Adipocyte (in vitro differentiated cells): ENCODE results near the gene LOXL1.
A peak's percentile ranks its signal among the peaks of the same experiment; 100 is the strongest.

Experiments used
- DNase-seq: peaks from one replicate; pipeline ENCODE4 v3.0.0-alpha.2; 2015; ENCODE audit warnings: low read depth
- H3K27me3 ChIP-seq: replicated peaks from 2 replicates; pipeline ENCODE4 v1.7.0; 2013; ENCODE audit warnings: mild to moderate bottlenecking, low read length, moderate library complexity; ENCODE audit not compliant: control insufficient read depth, insufficient read depth
- H3K36me3 ChIP-seq: 2 replicates; pipeline ENCODE4 v1.7.0; 2013; ENCODE audit warnings: low read length, mild to moderate bottlenecking, moderate library complexity; ENCODE audit not compliant: control insufficient read depth, insufficient read depth, severe bottlenecking
- H3K4me1 ChIP-seq: 2 replicates; pipeline ENCODE4 v1.7.0; 2013; ENCODE audit warnings: mild to moderate bottlenecking, low read length, moderate library complexity; ENCODE audit not compliant: control insufficient read depth, insufficient read depth
- H3K4me3 ChIP-seq: 2 replicates; pipeline ENCODE4 v1.7.0; 2013; ENCODE audit warnings: mild to moderate bottlenecking, low read length, moderate library complexity
- H3K9ac ChIP-seq: 2 replicates; pipeline ENCODE4 v1.7.0; 2013; ENCODE audit warnings: mild to moderate bottlenecking, low read length, moderate library complexity
- H3K9me3 ChIP-seq: 2 replicates; pipeline ENCODE4 v1.7.0; 2013; ENCODE audit warnings: mild to moderate bottlenecking, low read length, moderate library complexity; ENCODE audit not compliant: control insufficient read depth

Gene LOXL1

DNA sequence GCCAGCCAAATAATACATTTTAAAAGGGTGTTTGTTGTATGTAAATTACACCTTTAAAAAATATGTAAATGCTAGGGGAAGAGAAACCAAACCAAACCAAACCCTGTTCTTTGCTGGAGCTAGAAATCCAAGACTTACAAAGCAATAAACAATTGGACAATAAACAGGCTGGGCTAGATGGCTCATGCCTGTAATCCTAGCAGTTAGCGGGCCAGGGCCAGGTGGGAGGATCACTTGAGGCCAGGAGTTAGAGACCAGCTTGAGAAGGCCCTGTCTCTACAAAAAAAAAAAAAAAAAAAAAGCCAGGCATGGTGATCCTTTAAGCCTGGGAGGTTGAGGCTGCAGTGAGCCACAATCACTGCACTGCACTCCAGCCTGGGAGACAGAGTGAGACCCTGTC, 53.4 kb downstream of the LOXL1 start:
- Histone ChIP-seq H3K4me3 (no peak overlapping the region), H3K27me3 (no peaks in the 10 kb centered on the region), H3K9ac (no peak overlapping the region), H3K9me3 (no peaks in the 10 kb centered on the region), H3K4me1 (peaks cover 33% of the 10 kb centered on the region), H3K36me3 (no peaks in the 10 kb centered on the region)
- DNase-seq: no peak

DNA sequence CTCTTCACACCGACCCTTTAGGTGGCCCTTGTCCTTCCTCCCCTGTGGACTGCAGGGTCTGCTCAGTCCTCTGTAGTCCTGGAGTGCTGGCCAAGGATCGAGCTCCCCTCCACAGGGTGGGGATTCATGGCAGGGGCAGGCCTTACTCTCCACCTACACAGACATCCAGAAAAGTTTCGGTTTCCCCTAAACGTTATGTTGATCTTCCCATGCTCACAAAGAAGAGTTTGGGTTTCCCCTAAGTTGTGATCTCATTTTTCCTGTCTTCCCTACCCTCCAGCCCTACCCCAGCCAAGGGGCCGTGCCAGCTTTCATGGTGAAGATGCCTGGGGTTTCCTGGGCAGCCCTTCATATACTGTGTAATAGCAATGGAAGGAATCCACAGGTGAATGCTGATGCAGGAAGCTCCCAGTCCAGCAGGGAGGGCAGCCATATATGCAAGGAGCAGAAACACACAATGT, 55.5 kb downstream of the LOXL1 start:
- Histone ChIP-seq H3K36me3 (no peaks in the 10 kb centered on the region), H3K9ac (peak overlapping the region; percentile 88), H3K4me1 (peaks cover 55% of the 10 kb centered on the region), H3K4me3 (peak overlapping the region; percentile 63), H3K27me3 (no peaks in the 10 kb centered on the region), H3K9me3 (no peaks in the 10 kb centered on the region)
- peak; percentile 53 for DNase-seq

DNA sequence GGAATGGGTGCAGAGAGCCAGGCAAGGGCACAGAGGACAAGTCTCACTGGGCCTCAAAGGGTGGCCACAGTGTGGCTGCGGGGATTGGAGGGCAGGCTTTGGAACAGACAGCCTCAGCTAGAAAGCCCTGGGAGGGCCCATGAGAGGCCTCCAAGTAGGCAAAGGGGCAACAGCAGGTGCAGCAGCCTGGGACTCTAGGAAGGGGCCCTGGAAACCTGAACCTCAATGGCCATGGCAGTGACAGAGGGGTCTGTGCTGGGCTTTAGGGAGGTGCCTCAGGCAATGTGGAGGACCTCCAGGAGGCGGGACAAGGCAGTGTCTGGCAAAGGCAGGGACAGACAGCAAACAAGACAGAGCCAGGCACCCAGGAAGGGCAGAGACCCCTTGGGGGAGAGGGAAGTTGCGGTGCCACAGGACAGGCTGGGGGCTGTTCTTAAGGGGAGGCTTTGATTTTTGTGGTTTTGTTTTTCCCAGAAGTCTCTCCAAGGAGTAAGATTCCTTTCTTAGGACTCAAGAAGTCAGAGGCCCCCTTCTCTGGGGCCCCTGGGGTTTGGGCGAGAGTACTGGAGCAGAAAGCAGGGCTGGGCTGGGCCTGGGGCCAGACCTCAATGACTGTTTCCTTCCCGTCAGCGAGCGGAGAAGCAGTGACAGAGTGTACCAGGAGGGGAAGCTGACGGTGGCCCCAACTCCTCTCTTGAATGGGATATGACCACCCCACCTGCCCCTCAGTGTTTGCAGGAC, 56.1 kb downstream of the LOXL1 start:
- peak overlapping the region; percentile 88 for H3K9ac ChIP-seq
- peaks cover 61% of the 10 kb centered on the region for H3K4me1 ChIP-seq
- H3K9me3 ChIP-seq: no peaks in the 10 kb centered on the region
- DNase-seq: peak; percentile 98
- H3K36me3 ChIP-seq: no peaks in the 10 kb centered on the region
- peak overlapping the region; percentile 63 for H3K4me3 ChIP-seq
- no peaks in the 10 kb centered on the region for H3K27me3 ChIP-seq

DNA sequence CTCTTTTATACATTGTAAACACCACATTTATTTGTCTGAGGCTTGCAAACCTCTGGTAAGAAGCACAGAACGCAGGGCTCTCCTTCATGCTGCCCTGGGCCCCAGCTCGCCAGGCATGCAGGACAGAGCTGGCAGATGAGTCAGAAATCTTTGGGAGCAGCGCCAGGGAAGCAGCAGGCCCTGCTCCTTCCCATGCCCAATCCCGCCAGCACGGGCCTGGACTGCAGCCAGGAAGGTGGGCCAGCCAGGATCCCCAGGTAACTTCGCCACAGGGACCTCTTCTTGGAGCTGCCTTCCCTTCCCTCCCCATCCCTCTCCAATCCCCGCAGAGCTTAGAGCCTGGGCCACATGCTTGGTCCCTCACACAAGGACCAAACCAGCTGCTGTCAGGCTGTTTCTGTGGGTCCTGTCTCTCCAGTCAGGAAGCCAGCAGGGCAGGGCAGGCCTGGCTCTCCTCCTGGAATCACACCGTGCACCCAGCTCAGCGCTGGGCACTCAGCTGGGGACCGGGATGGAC, 57.0 kb downstream of the LOXL1 start:
- H3K4me3 ChIP-seq: peak overlapping the region; percentile 63
- peaks cover 5% of the 10 kb centered on the region for H3K36me3 ChIP-seq
- H3K9ac ChIP-seq: peak overlapping the region; percentile 88
- H3K9me3 ChIP-seq: no peaks in the 10 kb centered on the region
- no peaks in the 10 kb centered on the region for H3K27me3 ChIP-seq
- peaks cover 70% of the 10 kb centered on the region for H3K4me1 ChIP-seq
- DNase-seq: peak; percentile 91

DNA sequence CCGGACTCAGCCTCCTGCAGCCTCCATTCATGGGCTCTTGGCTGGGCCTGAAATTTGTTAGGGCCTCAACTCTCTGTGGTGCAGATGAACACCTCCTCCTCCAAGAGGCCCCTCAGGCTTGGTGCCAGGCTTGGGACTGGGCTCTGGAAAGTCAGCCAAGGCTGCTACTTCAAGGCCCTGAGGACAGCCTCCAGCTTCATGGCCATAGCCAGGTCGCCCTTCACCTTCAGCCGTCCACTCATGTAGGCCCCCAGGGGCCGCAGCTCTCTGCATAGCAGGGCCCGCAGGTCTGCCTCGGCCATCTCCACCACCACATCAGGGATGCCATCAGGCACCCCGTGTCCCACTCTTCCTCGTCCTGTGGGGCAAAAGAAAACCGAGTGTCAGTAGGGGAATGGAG, 57.5 kb downstream of the LOXL1 start:
- DNase-seq: no peak
- no peaks in the 10 kb centered on the region for H3K27me3 ChIP-seq
- peaks cover 7% of the 10 kb centered on the region for H3K36me3 ChIP-seq
- H3K9ac ChIP-seq: peak overlapping the region; percentile 88
- H3K4me1 ChIP-seq: peaks cover 75% of the 10 kb centered on the region
- H3K4me3 ChIP-seq: no peak overlapping the region
- H3K9me3 ChIP-seq: no peaks in the 10 kb centered on the region

DNA sequence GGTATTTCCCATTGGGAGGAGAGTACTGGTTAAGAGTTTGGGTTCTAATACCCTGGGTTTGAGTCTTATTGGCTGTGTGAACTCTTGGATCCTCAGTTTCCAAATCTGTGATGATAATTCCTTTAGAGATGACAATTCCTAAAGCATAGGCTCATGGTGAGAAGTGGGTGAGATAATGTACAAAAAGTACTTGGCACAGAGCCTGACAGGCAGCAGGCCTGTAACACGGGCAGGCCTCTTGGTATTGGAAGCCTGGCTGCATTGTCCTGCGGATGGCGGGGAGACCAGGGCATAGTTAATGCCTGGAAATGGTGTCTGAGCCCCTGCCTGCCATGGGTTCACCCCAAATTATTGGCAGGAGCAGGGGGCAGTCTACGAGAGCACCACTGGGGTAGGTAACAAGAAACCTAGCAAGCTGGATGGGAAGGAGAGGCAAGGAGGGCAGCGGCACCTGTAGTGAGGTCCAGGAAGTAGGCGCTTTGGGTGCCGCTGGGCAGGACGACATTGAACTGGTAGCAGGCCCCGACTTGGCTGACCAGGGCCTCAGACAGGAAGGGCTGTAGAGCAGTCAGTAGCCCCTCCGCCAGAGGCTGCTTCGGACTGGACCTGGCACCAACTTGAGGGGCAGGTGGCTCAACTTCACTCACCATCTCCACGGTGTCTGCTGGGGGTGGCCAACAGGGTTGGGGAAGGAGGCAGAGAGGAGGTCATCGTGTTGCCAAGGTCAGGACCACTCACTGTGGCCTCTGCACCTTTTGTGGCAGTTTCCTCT, 58.1 kb downstream of the LOXL1 start:
- no peak overlapping the region for H3K4me3 ChIP-seq
- DNase-seq: no peak
- peaks cover 81% of the 10 kb centered on the region for H3K4me1 ChIP-seq
- H3K27me3 ChIP-seq: no peaks in the 10 kb centered on the region
- peaks cover 7% of the 10 kb centered on the region for H3K36me3 ChIP-seq
- peak overlapping the region; percentile 88 for H3K9ac ChIP-seq
- no peaks in the 10 kb centered on the region for H3K9me3 ChIP-seq

DNA sequence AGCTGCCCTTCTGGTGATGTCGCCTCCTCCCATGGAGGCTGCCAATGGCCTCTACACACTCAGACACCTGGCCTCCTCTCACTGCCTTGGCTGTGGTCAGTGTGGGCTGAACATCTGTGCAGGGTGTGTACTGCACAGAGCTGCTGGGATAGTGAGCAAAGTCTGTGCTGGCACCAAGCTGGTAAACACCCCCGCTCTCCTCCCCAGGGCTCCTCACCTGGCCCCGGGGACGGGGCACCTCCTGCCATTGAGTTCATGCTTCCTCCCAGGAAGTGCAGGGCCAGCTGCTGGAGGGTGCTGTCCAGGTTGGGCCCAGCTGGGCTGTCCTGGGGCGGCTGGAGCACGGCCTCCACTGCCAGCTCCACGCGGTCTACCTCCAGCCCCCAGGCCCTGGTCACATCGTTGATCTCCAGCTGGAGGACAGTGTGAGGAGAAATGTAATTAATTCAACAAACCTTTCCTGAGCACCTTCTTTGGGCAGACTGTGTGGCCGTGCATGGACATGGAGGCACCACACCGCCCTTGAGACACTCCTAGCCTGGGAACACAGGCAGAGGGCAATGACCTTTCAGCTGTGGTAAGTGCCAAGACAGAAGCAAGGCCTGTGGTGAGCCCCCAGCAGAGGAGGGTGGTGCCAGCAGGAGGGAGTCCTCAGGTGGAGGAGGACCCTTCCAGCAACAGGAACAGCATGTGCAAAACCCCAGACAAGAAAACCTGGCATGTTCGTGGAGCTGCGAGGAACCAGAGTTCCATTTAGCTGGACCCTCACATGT, 59.0 kb downstream of the LOXL1 start:
- no peaks in the 10 kb centered on the region for H3K9me3 ChIP-seq
- no peak overlapping the region for H3K4me3 ChIP-seq
- peaks cover 90% of the 10 kb centered on the region for H3K4me1 ChIP-seq
- no peaks in the 10 kb centered on the region for H3K27me3 ChIP-seq
- H3K9ac ChIP-seq: peak overlapping the region; percentile 53
- peaks cover 7% of the 10 kb centered on the region for H3K36me3 ChIP-seq
- no peak for DNase-seq

DNA sequence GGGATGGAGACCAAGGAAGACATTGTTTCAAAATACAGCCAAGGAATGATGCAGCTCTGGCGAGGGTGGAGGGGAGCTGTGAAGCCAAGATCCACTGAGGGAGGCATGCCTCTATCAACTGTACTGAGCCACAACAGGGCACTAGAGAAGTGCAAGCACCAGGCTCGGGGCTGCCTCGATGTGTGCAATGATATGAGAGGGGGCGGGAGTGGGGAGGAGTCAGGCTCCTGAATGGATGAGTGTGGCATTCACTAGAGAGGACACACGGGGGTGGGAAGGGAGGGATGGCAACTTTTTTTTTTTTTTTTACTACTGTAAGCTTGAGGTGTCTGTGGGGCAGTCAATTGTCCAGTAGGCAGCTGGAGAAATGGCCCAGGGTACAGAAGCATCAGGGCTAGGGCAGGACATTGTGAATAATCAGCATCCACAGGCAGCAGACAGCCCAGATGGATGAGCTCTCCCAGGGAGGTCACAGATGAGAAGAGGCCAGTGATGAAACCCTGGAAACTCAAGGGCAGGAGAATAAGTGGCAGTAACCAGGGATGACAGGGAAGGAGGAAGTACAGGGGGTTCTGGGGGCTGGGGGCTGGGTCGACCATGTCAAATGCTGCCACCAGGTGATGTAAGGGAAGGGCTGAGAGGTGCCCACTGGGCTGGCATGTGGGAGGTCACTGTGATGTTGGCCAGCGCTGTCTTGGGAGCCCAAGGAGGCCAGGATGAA, 60.0 kb downstream of the LOXL1 start:
- no peaks in the 10 kb centered on the region for H3K9me3 ChIP-seq
- H3K27me3 ChIP-seq: no peaks in the 10 kb centered on the region
- peak; percentile 50 for DNase-seq
- peaks cover 97% of the 10 kb centered on the region for H3K4me1 ChIP-seq
- no peak overlapping the region for H3K9ac ChIP-seq
- peaks cover 7% of the 10 kb centered on the region for H3K36me3 ChIP-seq
- no peak overlapping the region for H3K4me3 ChIP-seq

DNA sequence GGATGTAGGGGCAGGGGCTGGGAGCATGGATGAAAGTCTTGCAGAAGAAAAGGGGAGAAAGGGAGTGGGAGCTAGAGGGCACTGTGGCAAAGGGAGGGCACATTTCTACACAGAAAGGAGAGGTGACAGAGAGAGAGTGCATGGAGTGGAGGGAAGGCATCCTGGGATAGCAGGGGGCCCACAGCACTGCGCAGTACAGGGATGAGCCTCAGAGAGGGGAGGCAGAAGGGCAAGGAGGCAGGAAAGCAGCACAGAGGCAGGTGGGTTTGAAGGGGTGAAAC, 60.5 kb downstream of the LOXL1 start:
- no peak overlapping the region for H3K9ac ChIP-seq
- H3K27me3 ChIP-seq: no peaks in the 10 kb centered on the region
- DNase-seq: no peak
- no peaks in the 10 kb centered on the region for H3K9me3 ChIP-seq
- peaks cover 7% of the 10 kb centered on the region for H3K36me3 ChIP-seq
- no peak overlapping the region for H3K4me3 ChIP-seq
- peaks cover 97% of the 10 kb centered on the region for H3K4me1 ChIP-seq

DNA sequence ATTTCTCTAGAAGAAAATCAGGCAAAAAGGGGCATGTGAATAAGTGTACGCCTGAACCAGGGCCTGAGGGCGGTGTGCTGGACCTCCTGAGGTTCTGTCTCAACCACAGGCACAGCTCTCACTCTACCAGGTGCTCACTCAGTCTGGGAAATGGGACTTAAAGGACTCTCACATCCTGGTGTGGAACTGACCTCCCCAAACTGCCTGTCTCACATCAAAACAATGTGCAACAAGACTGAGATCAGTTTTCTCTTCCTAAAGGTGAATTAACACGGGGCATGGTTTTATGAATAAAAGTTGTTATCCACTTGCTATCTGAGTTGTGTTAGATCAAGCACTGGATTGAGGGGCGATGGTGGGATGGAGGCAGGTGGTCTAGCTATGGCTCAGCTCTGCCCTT, 61.0 kb downstream of the LOXL1 start:
- H3K4me1 ChIP-seq: peaks cover 92% of the 10 kb centered on the region
- H3K36me3 ChIP-seq: peaks cover 7% of the 10 kb centered on the region
- no peaks in the 10 kb centered on the region for H3K27me3 ChIP-seq
- peak overlapping the region; percentile 7 for H3K9ac ChIP-seq
- no peaks in the 10 kb centered on the region for H3K9me3 ChIP-seq
- DNase-seq: no peak
- no peak overlapping the region for H3K4me3 ChIP-seq
